GM10266 (cell line): ENCODE results near the gene PRKCD.

Source experiments
- DNase-seq: peaks from one replicate; pipeline ENCODE4 v3.0.0; 2012; ENCODE audit errors: extremely low spot score
- CTCF ChIP-seq: IDR thresholded peaks from 2 replicates; pipeline ENCODE4 v1.5.1; 2012; ENCODE audit warnings: mild to moderate bottlenecking, low read depth; ENCODE audit not compliant: control insufficient read depth, insufficient read depth; ENCODE audit errors: missing control alignments

The PRKCD gene

GRCh38 chr3:53120336-53120735, 40.7 kb upstream of the PRKCD start:
- no peak for DNase-seq
- TF ChIP-seq CTCF, result no peak

GRCh38 chr3:53122255-53122932, 38.6 kb upstream of the PRKCD start:
- TF ChIP-seq CTCF, result no peak
- DNase-seq, result no peak

- TF ChIP-seq CTCF, result no peak
- no peak for DNase-seq
These were observed 38.1 kb upstream of the PRKCD start for GRCh38 chr3:53122933-53123305.

GRCh38 chr3:53123510-53123909, 37.5 kb upstream of the PRKCD start:
- no peak for TF ChIP-seq CTCF
- DNase-seq, result no peak

- TF ChIP-seq CTCF, result no peak
- DNase-seq, result no peak
These were observed 37.1 kb upstream of the PRKCD start for GRCh38 chr3:53123953-53124352.

- no peak for DNase-seq
- TF ChIP-seq CTCF, result no peak
These were observed 34.4 kb upstream of the PRKCD start for GRCh38 chr3:53126601-53127000.

GRCh38 chr3:53129344-53129743, 31.7 kb upstream of the PRKCD start:
- no peak for TF ChIP-seq CTCF
- DNase-seq, result no peak
